ENCODE results near the gene GOLGA6L6.
"Not testable (repeated sequence)": the region's sequence is repeated elsewhere in the genome, so short reads cannot be mapped to it uniquely, and the experiment has no call there.

GOLGA6L6 gene

DNA sequence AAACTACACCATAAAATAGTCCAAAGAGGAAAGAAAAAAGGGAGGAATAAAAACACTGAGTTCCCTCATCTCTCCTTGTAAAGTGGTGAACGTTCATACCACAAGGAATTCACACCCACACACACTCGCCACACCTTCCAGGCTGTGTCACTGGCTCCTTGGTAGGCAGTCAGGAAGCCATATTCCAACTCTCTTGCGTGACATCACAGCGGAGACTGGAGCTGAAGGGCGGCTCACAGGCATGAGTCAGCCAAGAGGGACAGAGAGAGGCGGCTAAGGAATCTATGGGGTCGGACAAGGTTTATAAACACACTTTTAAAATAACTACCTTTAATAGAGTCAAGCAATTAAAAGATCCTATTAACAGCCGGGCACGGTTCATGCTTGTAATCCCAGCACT is 43.8 kb downstream of the GOLGA6L6 start:
- not testable (repeated sequence) for H3K27ac ChIP-seq (ENCODE audit: low read length); H3K4me1 ChIP-seq (ENCODE audit: control insufficient read depth, low read depth, low read length); H3K36me3 ChIP-seq (ENCODE audit: control insufficient read depth, low read depth, low read length); H3K9ac ChIP-seq (ENCODE audit: low read length); H3K27me3 ChIP-seq (ENCODE audit: control insufficient read depth, insufficient read depth, low read length); H3K4me3 ChIP-seq (ENCODE audit: low read length); H3K9me3 ChIP-seq (ENCODE audit: control insufficient read depth, low read depth, low read length)

DNA sequence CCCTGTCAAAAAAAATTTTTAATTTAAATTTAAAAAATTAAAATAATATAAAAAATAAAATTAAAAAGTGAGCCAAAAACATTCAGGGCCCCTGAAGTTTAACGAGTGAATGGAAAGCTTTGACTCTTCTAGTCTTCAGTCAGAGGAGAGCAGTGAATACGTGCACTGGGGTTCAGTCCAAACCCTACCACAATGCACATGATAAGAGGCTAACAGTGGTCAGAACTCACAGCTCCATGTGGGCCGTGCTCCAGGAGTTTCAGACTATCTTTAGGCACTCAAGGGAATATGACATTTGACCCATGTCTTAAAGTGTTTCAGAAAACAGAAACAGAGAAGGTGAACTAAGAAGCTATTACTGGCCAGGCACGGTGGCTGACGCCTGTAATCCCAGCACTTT is 48.6 kb downstream of the GOLGA6L6 start:
- H3K4me3 ChIP-seq (ENCODE audit: low read length); H3K9ac ChIP-seq (ENCODE audit: low read length); H3K4me1 ChIP-seq (ENCODE audit: control insufficient read depth, low read depth, low read length): not testable (repeated sequence)

GRCh38 chr15:20492598-20492997 is 49.0 kb downstream of the GOLGA6L6 start:
- not testable (repeated sequence) for H3K27me3 ChIP-seq (ENCODE audit: control insufficient read depth, insufficient read depth, low read length); H3K9me3 ChIP-seq (ENCODE audit: control insufficient read depth, low read depth, low read length); H3K27ac ChIP-seq (ENCODE audit: low read length); H3K4me3 ChIP-seq (ENCODE audit: low read length); H3K9ac ChIP-seq (ENCODE audit: low read length); H3K36me3 ChIP-seq (ENCODE audit: control insufficient read depth, low read depth, low read length); H3K4me1 ChIP-seq (ENCODE audit: control insufficient read depth, low read depth, low read length)

More for the DNA sequence above, 48.6 kb downstream of the GOLGA6L6 start:
- H3K9me3 ChIP-seq (ENCODE audit: control insufficient read depth, low read depth, low read length); H3K36me3 ChIP-seq (ENCODE audit: control insufficient read depth, low read depth, low read length); H3K27me3 ChIP-seq (ENCODE audit: control insufficient read depth, insufficient read depth, low read length); H3K27ac ChIP-seq (ENCODE audit: low read length): not testable (repeated sequence)

DNA sequence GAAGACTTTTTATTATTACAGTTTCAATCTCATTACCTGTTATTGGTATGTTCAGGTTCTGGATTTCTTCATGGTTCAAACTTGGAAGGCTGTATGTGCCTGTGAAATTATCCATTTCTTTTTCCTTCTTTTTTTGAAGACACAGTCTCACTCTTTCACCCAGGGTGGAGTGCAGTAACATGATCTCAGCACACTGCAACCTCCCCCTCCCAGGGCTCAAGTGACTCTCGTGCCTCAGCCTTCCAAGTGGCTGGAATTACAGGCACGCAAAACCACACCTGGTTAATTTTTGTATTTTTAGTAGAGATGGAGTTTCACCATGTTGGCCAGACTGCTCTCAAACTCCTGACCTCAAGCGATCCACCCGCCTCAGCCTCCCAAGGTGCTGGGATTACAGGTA is 52.3 kb downstream of the GOLGA6L6 start:
- not testable (repeated sequence) for H3K27ac ChIP-seq (ENCODE audit: low read length); H3K4me1 ChIP-seq (ENCODE audit: control insufficient read depth, low read depth, low read length); H3K9ac ChIP-seq (ENCODE audit: low read length); H3K27me3 ChIP-seq (ENCODE audit: control insufficient read depth, insufficient read depth, low read length); H3K36me3 ChIP-seq (ENCODE audit: control insufficient read depth, low read depth, low read length); H3K9me3 ChIP-seq (ENCODE audit: control insufficient read depth, low read depth, low read length); H3K4me3 ChIP-seq (ENCODE audit: low read length)

All from iPS-18a (cell line).